Forelimb muscle (tissue), 1 donor: Measurements from ENCODE around the gene USP47. TPM values are rescaled to one million over a fixed set of nuclear protein-coding genes. Genes with fewer than 3 reads are reported as not detected.

Source experiments
- DNase-seq: peaks from one replicate; pipeline ENCODE4 v3.0.0-alpha.2; 2013; ENCODE audit warnings: low read depth
- polyA plus RNA-seq: library from polyadenylated mRNA; unstranded; fragments of 120-200 nt; gene quantifications from one replicate; pipeline ENCODE4 v1.2.1, GENCODE V29; 2013; ENCODE audit not compliant: insufficient read length

USP47 gene
- polyA plus RNA-seq: 69.4 TPM

- DNase-seq: no peak
These were observed at the start of gene USP47 for GRCh38 chr11:11841723-11842420. Gene USP47 (plus strand): TSS chr11:11841972. CDS start chr11:11842186, 214 bp downstream.

GRCh38 chr11:11793073-11793472, 48.7 kb upstream of the USP47 start:
- DNase-seq: no peak

GRCh38 chr11:11798586-11799438, 43.0 kb upstream of the USP47 start:
- peak; percentile 34 for DNase-seq

- no peak for DNase-seq
These were observed 36.5 kb upstream of the USP47 start for GRCh38 chr11:11805228-11805627.

GRCh38 chr11:11806074-11806473, 35.7 kb upstream of the USP47 start:
- no peak for DNase-seq

- DNase-seq: no peak
These were observed 35.2 kb upstream of the USP47 start for GRCh38 chr11:11806586-11806985.

GRCh38 chr11:11807811-11808782, 33.7 kb upstream of the USP47 start:
- no peak for DNase-seq

GRCh38 chr11:11808992-11809615, 32.7 kb upstream of the USP47 start:
- DNase-seq: no peak

- DNase-seq: no peak
These were observed 30.7 kb upstream of the USP47 start for GRCh38 chr11:11810764-11811726.

- DNase-seq: no peak
These were observed 28.3 kb upstream of the USP47 start for GRCh38 chr11:11813288-11813962.

- DNase-seq: no peak
These were observed 26.9 kb upstream of the USP47 start for GRCh38 chr11:11814614-11815452.

GRCh38 chr11:11816511-11817314, 25.1 kb upstream of the USP47 start:
- no peak for DNase-seq

GRCh38 chr11:11817957-11818356, 23.8 kb upstream of the USP47 start:
- no peak for DNase-seq

GRCh38 chr11:11818529-11819121, 23.1 kb upstream of the USP47 start:
- no peak for DNase-seq

GRCh38 chr11:11821899-11822298, 19.9 kb upstream of the USP47 start:
- no peak for DNase-seq

GRCh38 chr11:11822946-11823345, 18.8 kb upstream of the USP47 start:
- DNase-seq: no peak

- DNase-seq: no peak
These were observed 15.5 kb upstream of the USP47 start for GRCh38 chr11:11826260-11826659.
